ENCODE measurements around the gene ZDHHC5.
"Not testable (repeated sequence)": the region's sequence is repeated elsewhere in the genome, so short reads cannot be mapped to it uniquely, and the experiment has no call there.

GRCh38 chr11:57705432-57705831, 37.5 kb downstream of the ZDHHC5 start:
- not testable (repeated sequence) for TF ChIP-seq POLR2A (IDR thresholded peaks at IDR 0.05; ENCODE audit: low read length); GATA1 (IDR thresholded peaks at IDR 0.05; ENCODE audit: low read depth, low read length)

Data from erythroblast (primary cell).